Measurements from ENCODE around the gene PNPLA2. TPM values are rescaled to one million over a fixed set of nuclear protein-coding genes. Genes with fewer than 3 reads are reported as not detected.

The PNPLA2 gene
- total RNA-seq, 2 experiments from 2014 or later = 15.5 to 22.6 TPM

GRCh38 chr11:850775-851763, 32.4 kb downstream of the PNPLA2 start:
- no peak for DNase-seq
- peak overlapping the region; percentile 9 for H3K4me3 Mint-ChIP-seq
- CTCF ChIA-PET = interaction anchor here (0.8 kb wide), 1 partner anchor 200 kb away, joined by 5 read pairs; no protein-coding TSS in a partner anchor
- H3K27ac Mint-ChIP-seq = no peak overlapping the region
- H3K4me1 Mint-ChIP-seq (ENCODE audit: low read depth) = peaks cover 5% of the 10 kb centered on the region
- H3K36me3 Mint-ChIP-seq (ENCODE audit: low read depth) = no peaks in the 10 kb centered on the region
- peaks cover 5% of the 10 kb centered on the region for H3K27me3 Mint-ChIP-seq (ENCODE audit: low read depth)
- no peaks in the 10 kb centered on the region for H3K9me3 Mint-ChIP-seq
- intact Hi-C loops (cut with micrococcal nuclease) = no loop called here

DNA sequence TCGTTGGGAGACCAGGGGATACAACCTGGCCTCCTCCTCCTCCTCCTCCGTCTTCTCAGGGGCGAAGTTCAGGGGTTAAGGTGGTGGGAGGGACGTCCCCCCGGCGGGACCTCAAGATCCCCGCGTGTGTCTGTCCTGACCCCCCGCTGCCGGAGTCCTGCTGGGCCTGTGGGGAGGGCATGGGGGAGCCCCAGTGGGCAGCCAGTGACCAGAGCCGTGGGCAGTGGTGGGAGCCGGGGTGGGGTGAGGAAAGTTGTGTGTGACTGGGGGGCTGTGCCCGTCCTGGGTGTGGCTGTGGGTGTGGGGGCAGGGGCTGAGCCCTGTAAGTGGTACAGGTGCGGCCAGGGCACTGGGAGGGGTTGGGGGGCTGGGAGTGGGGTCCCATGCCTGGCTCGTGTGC, 34.0 kb downstream of the PNPLA2 start:
- intact Hi-C loops (cut with micrococcal nuclease) = no loop called here

DNA sequence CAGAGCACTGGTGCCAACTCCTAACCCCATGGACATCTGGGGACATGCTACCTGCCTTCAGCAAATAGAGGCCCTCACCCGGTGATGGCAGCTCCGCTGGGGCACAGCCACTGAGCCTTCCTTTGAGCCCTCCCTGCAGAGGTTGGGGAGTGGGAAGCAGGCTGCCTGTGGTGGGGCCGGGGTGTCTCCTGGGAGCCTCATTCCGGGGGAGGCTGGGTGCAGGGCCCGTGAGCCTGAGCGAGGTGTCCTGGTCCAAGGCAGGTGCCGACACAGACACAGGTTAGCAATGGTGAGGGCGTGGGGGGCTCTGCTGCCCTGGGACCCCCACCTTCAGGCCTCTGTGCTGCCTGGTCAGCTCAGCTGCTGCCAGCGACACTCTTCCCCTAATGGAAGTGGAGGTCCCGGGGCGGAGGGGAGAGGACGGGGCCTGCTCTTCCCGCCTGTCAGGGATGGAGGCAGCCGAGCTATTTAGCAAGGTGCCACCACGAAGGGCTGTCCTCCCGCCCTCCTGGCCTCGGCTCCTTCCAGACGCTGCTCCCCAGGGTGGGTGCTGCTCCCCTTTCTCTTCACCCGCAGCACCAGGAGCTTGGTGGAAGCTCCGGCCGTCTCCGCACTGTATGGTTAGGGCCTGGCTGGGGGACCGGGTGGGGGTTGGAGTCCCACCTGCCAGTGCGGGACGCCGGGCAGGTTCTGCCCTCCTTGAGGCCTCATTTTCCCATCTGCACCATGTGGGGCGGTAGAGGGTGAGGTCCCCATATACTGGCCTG, 35.2 kb downstream of the PNPLA2 start:
- Mint-ChIP-seq H3K27ac (no peak overlapping the region), H3K4me1 (ENCODE audit: low read depth) (no peaks in the 10 kb centered on the region)

More for the DNA sequence above, 34.0 kb downstream of the PNPLA2 start:
- H3K27me3 Mint-ChIP-seq (ENCODE audit: low read depth) = peaks cover 5% of the 10 kb centered on the region
- DNase-seq = no peak
- H3K4me1 Mint-ChIP-seq (ENCODE audit: low read depth) = peaks cover 5% of the 10 kb centered on the region
- H3K4me3 Mint-ChIP-seq = no peak overlapping the region
- CTCF ChIA-PET = no interaction called here
- H3K9me3 Mint-ChIP-seq = no peaks in the 10 kb centered on the region
- no peaks in the 10 kb centered on the region for H3K36me3 Mint-ChIP-seq (ENCODE audit: low read depth)
- H3K27ac Mint-ChIP-seq = no peak overlapping the region

DNA sequence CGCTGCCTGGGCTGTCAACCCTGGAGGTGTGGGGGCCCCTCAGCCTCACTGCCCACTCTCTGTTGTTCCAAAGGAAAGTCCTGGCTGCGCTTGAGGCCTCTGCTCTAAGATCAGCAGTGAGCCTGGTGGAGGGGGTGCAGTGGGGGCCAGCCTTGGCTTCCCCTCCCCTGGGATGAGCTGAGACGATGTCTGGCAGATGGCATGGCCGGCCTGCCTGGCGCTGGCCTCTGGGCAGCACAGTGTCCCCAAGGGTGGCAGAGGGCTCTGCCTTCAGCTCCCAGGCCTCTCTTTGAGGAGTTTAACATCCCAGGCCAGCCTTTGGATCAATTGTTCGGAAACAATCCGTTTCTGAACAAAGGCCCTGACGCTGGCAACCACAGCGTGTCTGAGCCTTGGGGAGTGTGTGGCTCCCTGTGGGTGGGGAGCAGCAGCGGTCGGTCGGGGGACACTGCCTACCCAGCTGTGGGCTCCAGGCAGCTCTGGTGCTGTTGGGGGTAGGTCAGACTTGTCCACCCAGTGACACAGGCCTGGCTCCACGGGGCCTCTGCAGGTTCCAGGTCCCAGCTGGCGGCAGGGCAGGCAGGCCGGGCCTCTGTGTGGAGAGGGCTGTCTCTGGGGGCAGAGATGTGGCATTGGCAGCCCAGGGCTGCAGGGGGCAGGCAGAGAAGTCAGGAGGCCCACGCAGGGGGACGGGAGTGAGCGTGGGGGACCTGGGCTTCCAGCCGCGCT, 36.1 kb downstream of the PNPLA2 start:
- H3K4me3 Mint-ChIP-seq = no peak overlapping the region
- CTCF ChIA-PET = no interaction called here

More for the DNA sequence above, 35.2 kb downstream of the PNPLA2 start:
- no peak for DNase-seq
- CTCF ChIA-PET = no interaction called here
- H3K4me3 Mint-ChIP-seq = no peak overlapping the region
- H3K27me3 Mint-ChIP-seq (ENCODE audit: low read depth) = no peaks in the 10 kb centered on the region
- H3K9me3 Mint-ChIP-seq = no peaks in the 10 kb centered on the region
- H3K36me3 Mint-ChIP-seq (ENCODE audit: low read depth) = no peaks in the 10 kb centered on the region
- intact Hi-C loops (cut with micrococcal nuclease) = no loop called here

DNA sequence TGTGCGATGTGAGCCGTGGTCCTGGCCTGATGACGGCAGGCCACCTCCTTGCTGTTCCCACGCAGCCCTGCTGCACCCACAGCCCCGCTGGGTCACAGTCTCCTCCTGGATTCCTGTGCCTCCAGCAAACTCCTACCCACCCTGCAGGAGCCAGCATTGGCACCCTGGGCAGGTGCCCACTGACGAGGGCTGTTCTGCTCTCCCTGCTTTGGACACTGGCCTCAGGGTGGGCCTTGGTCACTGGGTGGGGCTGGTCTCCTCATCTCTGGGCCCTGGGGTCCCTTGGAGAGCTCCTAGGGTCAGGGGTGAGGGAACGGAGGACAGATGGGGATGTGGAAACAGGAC, 36.6 kb downstream of the PNPLA2 start:
- H3K9me3 Mint-ChIP-seq = no peaks in the 10 kb centered on the region
- no peak for DNase-seq
- no peaks in the 10 kb centered on the region for H3K36me3 Mint-ChIP-seq (ENCODE audit: low read depth)
- H3K4me1 Mint-ChIP-seq (ENCODE audit: low read depth) = no peaks in the 10 kb centered on the region
- intact Hi-C loops (cut with micrococcal nuclease) = no loop called here
- CTCF ChIA-PET = no interaction called here
- no peaks in the 10 kb centered on the region for H3K27me3 Mint-ChIP-seq (ENCODE audit: low read depth)
- no peak overlapping the region for H3K4me3 Mint-ChIP-seq
- no peak overlapping the region for H3K27ac Mint-ChIP-seq

More for the DNA sequence above, 36.1 kb downstream of the PNPLA2 start:
- intact Hi-C loops (cut with micrococcal nuclease) = no loop called here
- Mint-ChIP-seq H3K27ac (no peak overlapping the region), H3K36me3 (ENCODE audit: low read depth) (no peaks in the 10 kb centered on the region), H3K4me1 (ENCODE audit: low read depth) (no peaks in the 10 kb centered on the region), H3K27me3 (ENCODE audit: low read depth) (no peaks in the 10 kb centered on the region), H3K9me3 (no peaks in the 10 kb centered on the region)
- no peak for DNase-seq

DNA sequence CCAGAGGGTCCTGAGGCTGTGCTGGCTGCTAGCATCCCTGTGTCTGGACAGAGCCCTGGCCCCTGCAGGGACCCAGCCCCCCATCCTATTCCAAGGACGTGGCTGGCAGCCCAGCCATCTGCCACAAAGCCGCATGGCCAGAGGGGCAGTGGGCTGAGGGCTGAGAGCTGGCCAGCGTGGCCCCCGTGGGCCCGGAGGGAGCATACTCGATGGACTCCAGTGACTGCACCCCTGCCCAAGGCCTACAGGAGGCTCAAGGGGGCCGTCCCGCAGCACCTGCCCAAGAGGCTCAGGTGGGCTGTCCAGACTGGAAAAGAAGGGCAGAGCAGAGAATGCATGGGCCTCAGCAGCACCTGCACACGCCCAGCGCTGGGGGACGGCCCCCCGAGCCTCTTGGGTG, 37.1 kb downstream of the PNPLA2 start:
- no peak overlapping the region for H3K27ac Mint-ChIP-seq
- H3K27me3 Mint-ChIP-seq (ENCODE audit: low read depth) = no peaks in the 10 kb centered on the region
- no peaks in the 10 kb centered on the region for H3K36me3 Mint-ChIP-seq (ENCODE audit: low read depth)
- no peaks in the 10 kb centered on the region for H3K9me3 Mint-ChIP-seq
- no peak for DNase-seq
- intact Hi-C loops (cut with micrococcal nuclease) = no loop called here
- no peak overlapping the region for H3K4me3 Mint-ChIP-seq
- no peaks in the 10 kb centered on the region for H3K4me1 Mint-ChIP-seq (ENCODE audit: low read depth)
- CTCF ChIA-PET = no interaction called here

- Mint-ChIP-seq H3K4me3 (no peak overlapping the region), H3K27me3 (ENCODE audit: low read depth) (no peaks in the 10 kb centered on the region), H3K36me3 (ENCODE audit: low read depth) (no peaks in the 10 kb centered on the region), H3K4me1 (ENCODE audit: low read depth) (no peaks in the 10 kb centered on the region), H3K9me3 (no peaks in the 10 kb centered on the region), H3K27ac (no peak overlapping the region)
- no peak for DNase-seq
- intact Hi-C loops (cut with micrococcal nuclease) = no loop called here
- CTCF ChIA-PET = interaction anchor here (1.1 kb wide), 1 partner anchor 8 kb away, joined by 3 read pairs; no protein-coding TSS in a partner anchor
Observed at GRCh38 chr11:856397-856796, 37.7 kb downstream of the PNPLA2 start.

GRCh38 chr11:858053-858761, 39.5 kb downstream of the PNPLA2 start:
- H3K4me3 Mint-ChIP-seq = no peak overlapping the region
- H3K36me3 Mint-ChIP-seq (ENCODE audit: low read depth) = no peaks in the 10 kb centered on the region
- CTCF ChIA-PET = no interaction called here
- H3K27me3 Mint-ChIP-seq (ENCODE audit: low read depth) = no peaks in the 10 kb centered on the region
- H3K27ac Mint-ChIP-seq = no peak overlapping the region
- intact Hi-C loops (cut with micrococcal nuclease) = no loop called here
- DNase-seq = no peak
- no peaks in the 10 kb centered on the region for H3K9me3 Mint-ChIP-seq
- H3K4me1 Mint-ChIP-seq (ENCODE audit: low read depth) = no peaks in the 10 kb centered on the region

- Mint-ChIP-seq H3K4me1 (ENCODE audit: low read depth) (no peaks in the 10 kb centered on the region), H3K27ac (no peak overlapping the region), H3K36me3 (ENCODE audit: low read depth) (no peaks in the 10 kb centered on the region), H3K27me3 (ENCODE audit: low read depth) (no peaks in the 10 kb centered on the region), H3K4me3 (no peak overlapping the region), H3K9me3 (no peaks in the 10 kb centered on the region)
- CTCF ChIA-PET = no interaction called here
- intact Hi-C loops (cut with micrococcal nuclease) = no loop called here
- DNase-seq = no peak
Observed at GRCh38 chr11:858762-859339, 40.1 kb downstream of the PNPLA2 start.

DNA sequence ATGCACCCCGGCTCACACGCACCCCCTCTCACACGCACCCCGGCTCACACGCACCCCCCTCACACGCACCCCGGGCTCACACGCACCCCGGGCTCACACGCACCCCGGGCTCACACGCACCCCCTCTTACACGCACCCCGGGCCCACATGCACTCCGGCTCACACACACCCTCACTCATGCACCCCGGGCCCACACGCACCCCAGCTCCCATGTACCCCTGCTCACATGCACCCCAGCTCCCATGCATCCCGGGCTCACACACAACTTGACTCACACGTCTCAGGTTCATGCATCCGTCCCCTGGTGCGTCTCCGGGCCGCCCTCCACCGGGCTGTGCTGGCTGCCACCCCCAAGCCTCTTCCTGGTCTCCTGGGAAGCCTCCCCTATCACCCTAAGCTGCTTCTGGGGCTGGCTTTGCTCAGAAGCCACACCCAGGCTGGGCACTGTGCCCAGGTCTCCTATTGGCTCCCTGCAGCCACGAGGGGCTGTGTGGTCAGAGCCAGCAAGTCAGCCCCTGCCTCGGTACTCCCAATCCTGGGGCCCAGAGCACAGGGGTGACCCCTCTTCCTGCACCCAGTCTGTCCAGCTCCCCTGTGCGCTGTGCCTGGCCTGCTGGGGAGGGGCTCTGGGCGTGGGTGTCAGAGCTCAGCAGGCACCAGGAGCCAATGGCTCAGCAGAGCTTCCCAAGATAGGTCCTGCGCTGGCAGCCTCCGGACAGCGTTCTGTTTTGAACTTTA, 40.8 kb downstream of the PNPLA2 start:
- Mint-ChIP-seq H3K36me3 (ENCODE audit: low read depth) (no peaks in the 10 kb centered on the region), H3K27me3 (ENCODE audit: low read depth) (no peaks in the 10 kb centered on the region), H3K9me3 (no peaks in the 10 kb centered on the region), H3K4me1 (ENCODE audit: low read depth) (no peaks in the 10 kb centered on the region), H3K4me3 (no peak overlapping the region), H3K27ac (no peak overlapping the region)
- CTCF ChIA-PET = no interaction called here
- intact Hi-C loops (cut with micrococcal nuclease) = no loop called here
- DNase-seq = no peak
